HEK293 (cell line): ENCODE results near the gene ZMYM5.

Source experiments
- HOXD13 ChIP-seq: sonication (generic); formaldehyde crosslinking; IDR thresholded peaks from 2 replicates; pipeline ENCODE4 v1.8.0; 2022; ENCODE audit warnings: missing genetic modification reagents, borderline replicate concordance
- KLF7 ChIP-seq: fragments of 450-650 bp; formaldehyde crosslinking; IDR thresholded peaks from 2 replicates; pipeline ENCODE4 v1.5.1; 2016; ENCODE audit warnings: missing biosample characterization, missing genetic modification characterization, borderline replicate concordance
- KLF8 ChIP-seq: fragments of 450-650 bp; formaldehyde crosslinking; IDR thresholded peaks from 2 replicates; pipeline ENCODE4 v1.5.1; 2016; ENCODE audit warnings: missing biosample characterization, missing genetic modification characterization
- OSR2 ChIP-seq: fragments of 450-650 bp; formaldehyde crosslinking; IDR thresholded peaks from 2 replicates; pipeline ENCODE4 v1.5.1; 2016; ENCODE audit warnings: missing biosample characterization, missing genetic modification characterization
- SP2 ChIP-seq: fragments of 450-650 bp; formaldehyde crosslinking; IDR thresholded peaks from 2 replicates; pipeline ENCODE4 v1.5.1; 2016; ENCODE audit warnings: missing biosample characterization, missing genetic modification characterization
- SP7 ChIP-seq: fragments of 450-650 bp; formaldehyde crosslinking; IDR thresholded peaks from 2 replicates; pipeline ENCODE4 v1.5.1; 2016; ENCODE audit warnings: missing biosample characterization, missing genetic modification characterization
- WT1 ChIP-seq: fragments of 450-650 bp; formaldehyde crosslinking; IDR thresholded peaks from 2 replicates; pipeline ENCODE4 v1.5.1; 2016; ENCODE audit warnings: missing biosample characterization, missing genetic modification characterization
- ZBTB8A ChIP-seq: fragments of 450-650 bp; formaldehyde crosslinking; IDR thresholded peaks from 2 replicates; pipeline ENCODE4 v1.5.1; 2016; ENCODE audit warnings: missing biosample characterization, missing genetic modification characterization
- ZFP69B ChIP-seq: fragments of 450-650 bp; formaldehyde crosslinking; IDR thresholded peaks from 2 replicates; pipeline ENCODE4 v1.5.1; 2016; ENCODE audit warnings: missing biosample characterization, missing genetic modification characterization
- ZIC2 ChIP-seq: fragments of 450-650 bp; formaldehyde crosslinking; IDR thresholded peaks from 2 replicates; pipeline ENCODE4 v1.5.1; 2016; ENCODE audit warnings: missing biosample characterization, missing genetic modification characterization
- ZNF133 ChIP-seq: fragments of 450-650 bp; formaldehyde crosslinking; IDR thresholded peaks from 2 replicates; pipeline ENCODE4 v1.5.1; 2016; ENCODE audit warnings: missing biosample characterization, missing genetic modification characterization
- ZNF146 ChIP-seq: fragments of 450-650 bp; formaldehyde crosslinking; IDR thresholded peaks from 2 replicates; pipeline ENCODE4 v1.5.1; 2016; ENCODE audit warnings: missing biosample characterization, missing genetic modification characterization
- ZNF155 ChIP-seq: fragments of 450-650 bp; formaldehyde crosslinking; IDR thresholded peaks from 2 replicates; pipeline ENCODE4 v1.5.1; 2016; ENCODE audit warnings: missing biosample characterization, missing genetic modification characterization
- ZNF341 ChIP-seq: fragments of 450-650 bp; formaldehyde crosslinking; IDR thresholded peaks from 2 replicates; pipeline ENCODE4; 2016; ENCODE audit warnings: low read depth, missing biosample characterization, missing genetic modification characterization
- ZNF426 ChIP-seq: fragments of 450-650 bp; formaldehyde crosslinking; IDR thresholded peaks from 2 replicates; pipeline ENCODE4 v1.5.1; 2017; ENCODE audit warnings: missing biosample characterization, missing genetic modification characterization, mild to moderate bottlenecking, inconsistent platforms, moderate library complexity
- ZNF76 ChIP-seq: fragments of 450-650 bp; formaldehyde crosslinking; IDR thresholded peaks from 2 replicates; pipeline ENCODE4; 2016; ENCODE audit warnings: low read depth, missing biosample characterization, missing genetic modification characterization, borderline replicate concordance
- ZNF792 ChIP-seq: fragments of 450-650 bp; formaldehyde crosslinking; IDR thresholded peaks from 2 replicates; pipeline ENCODE4 v1.5.1; 2016; ENCODE audit warnings: missing biosample characterization, missing genetic modification characterization
- TF ChIP-seq, protein P1 (sequence below): fragments of 450-650 bp; formaldehyde crosslinking; IDR thresholded peaks from 2 replicates; pipeline ENCODE4 v1.5.1; 2016; ENCODE audit warnings: missing biosample characterization, missing genetic modification characterization, borderline replicate concordance
- TF ChIP-seq, protein P2 (sequence below): fragments of 450-650 bp; formaldehyde crosslinking; IDR thresholded peaks from 2 replicates; pipeline ENCODE4 v1.5.0; 2017; ENCODE audit warnings: missing biosample characterization, missing genetic modification characterization, borderline replicate concordance
- TF ChIP-seq, protein P3 (sequence below): fragments of 450-650 bp; formaldehyde crosslinking; IDR thresholded peaks from 2 replicates; pipeline ENCODE4 v1.5.1; 2016; ENCODE audit warnings: missing biosample characterization, missing genetic modification characterization
- TF ChIP-seq, protein P4 (sequence below): IDR thresholded peaks from 2 replicates; pipeline ENCODE4 v1.6.1; 2011; ENCODE audit warnings: mild to moderate bottlenecking, low read depth, low read length, borderline replicate concordance
- TF ChIP-seq, protein P5 (sequence below): fragments of 450-650 bp; formaldehyde crosslinking; IDR thresholded peaks from 2 replicates; pipeline ENCODE4 v1.5.1; 2016; ENCODE audit warnings: missing biosample characterization, missing genetic modification characterization
- TF ChIP-seq, protein P6 (sequence below): fragments of 450-650 bp; formaldehyde crosslinking; IDR thresholded peaks from 2 replicates; pipeline ENCODE4 v1.5.1; 2017; ENCODE audit warnings: missing biosample characterization, missing genetic modification characterization
- TF ChIP-seq, protein P7 (sequence below): fragments of 450-650 bp; formaldehyde crosslinking; IDR thresholded peaks from 2 replicates; pipeline ENCODE4 v1.5.1; 2016; ENCODE audit warnings: missing biosample characterization, missing genetic modification characterization

Gene ZMYM5

DNA sequence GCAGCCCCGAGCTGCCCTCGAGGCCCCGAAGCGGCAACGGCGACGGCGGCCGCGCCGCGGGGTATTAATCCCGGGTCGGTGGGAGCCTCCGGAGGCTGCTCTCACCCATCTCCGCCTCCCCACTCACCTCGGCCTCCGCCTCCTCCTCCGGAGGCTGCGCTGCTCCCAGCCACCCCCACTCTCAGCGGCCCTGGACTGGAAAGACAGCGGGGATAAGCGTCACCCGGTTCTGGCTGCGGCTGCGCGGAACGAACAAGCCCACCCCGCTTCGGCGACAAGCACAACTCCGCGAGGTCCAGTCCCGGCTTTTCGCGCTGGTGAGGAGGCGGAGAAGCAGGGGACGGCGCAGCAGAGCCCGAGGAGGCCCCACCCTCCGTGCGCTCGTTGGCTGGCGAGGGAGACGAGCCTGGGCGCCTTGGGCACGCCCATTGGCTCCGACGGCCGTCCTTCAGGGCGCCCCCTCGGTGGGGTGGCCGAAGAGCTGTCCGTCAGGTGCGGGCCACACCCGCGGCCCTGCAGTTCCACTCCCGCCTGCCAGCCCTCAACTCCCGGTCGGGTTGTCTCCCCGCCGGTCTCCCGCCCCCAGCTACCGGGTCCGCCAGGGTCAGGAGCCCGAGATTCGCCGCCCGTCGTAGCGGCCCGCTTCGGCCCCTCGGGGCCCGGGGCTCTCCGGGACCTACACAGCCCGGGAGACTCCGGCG, at the start of gene ZMYM5 (continued):
- TF ChIP-seq, protein P1, sequence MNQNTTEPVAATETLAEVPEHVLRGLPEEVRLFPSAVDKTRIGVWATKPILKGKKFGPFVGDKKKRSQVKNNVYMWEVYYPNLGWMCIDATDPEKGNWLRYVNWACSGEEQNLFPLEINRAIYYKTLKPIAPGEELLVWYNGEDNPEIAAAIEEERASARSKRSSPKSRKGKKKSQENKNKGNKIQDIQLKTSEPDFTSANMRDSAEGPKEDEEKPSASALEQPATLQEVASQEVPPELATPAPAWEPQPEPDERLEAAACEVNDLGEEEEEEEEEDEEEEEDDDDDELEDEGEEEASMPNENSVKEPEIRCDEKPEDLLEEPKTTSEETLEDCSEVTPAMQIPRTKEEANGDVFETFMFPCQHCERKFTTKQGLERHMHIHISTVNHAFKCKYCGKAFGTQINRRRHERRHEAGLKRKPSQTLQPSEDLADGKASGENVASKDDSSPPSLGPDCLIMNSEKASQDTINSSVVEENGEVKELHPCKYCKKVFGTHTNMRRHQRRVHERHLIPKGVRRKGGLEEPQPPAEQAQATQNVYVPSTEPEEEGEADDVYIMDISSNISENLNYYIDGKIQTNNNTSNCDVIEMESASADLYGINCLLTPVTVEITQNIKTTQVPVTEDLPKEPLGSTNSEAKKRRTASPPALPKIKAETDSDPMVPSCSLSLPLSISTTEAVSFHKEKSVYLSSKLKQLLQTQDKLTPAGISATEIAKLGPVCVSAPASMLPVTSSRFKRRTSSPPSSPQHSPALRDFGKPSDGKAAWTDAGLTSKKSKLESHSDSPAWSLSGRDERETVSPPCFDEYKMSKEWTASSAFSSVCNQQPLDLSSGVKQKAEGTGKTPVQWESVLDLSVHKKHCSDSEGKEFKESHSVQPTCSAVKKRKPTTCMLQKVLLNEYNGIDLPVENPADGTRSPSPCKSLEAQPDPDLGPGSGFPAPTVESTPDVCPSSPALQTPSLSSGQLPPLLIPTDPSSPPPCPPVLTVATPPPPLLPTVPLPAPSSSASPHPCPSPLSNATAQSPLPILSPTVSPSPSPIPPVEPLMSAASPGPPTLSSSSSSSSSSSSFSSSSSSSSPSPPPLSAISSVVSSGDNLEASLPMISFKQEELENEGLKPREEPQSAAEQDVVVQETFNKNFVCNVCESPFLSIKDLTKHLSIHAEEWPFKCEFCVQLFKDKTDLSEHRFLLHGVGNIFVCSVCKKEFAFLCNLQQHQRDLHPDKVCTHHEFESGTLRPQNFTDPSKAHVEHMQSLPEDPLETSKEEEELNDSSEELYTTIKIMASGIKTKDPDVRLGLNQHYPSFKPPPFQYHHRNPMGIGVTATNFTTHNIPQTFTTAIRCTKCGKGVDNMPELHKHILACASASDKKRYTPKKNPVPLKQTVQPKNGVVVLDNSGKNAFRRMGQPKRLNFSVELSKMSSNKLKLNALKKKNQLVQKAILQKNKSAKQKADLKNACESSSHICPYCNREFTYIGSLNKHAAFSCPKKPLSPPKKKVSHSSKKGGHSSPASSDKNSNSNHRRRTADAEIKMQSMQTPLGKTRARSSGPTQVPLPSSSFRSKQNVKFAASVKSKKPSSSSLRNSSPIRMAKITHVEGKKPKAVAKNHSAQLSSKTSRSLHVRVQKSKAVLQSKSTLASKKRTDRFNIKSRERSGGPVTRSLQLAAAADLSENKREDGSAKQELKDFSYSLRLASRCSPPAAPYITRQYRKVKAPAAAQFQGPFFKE (tag by site-specific recombination), result no peak
- TF ChIP-seq ZNF133 (no peak), KLF7 (tag by site-specific recombination) (no peak), ZNF426 (no peak), ZNF341 (tag by site-specific recombination) (peak; percentile 84), SP2 (tag by site-specific recombination) (peak; percentile 93), ZNF155 (tag by site-specific recombination) (no peak), OSR2 (tag by site-specific recombination) (peak; percentile 45; the same call in 1 of the 2 replicates), ZNF146 (tag by site-specific recombination) (no peak), ZIC2 (no peak), SP7 (peak; percentile 52), ZBTB8A (peak; percentile 91), HOXD13 (CRISPR knock-in tag) (no peak), ZNF76 (tag by site-specific recombination) (peak; percentile 47), ZNF792 (tag by site-specific recombination) (no peak), ZFP69B (tag by site-specific recombination) (peak; percentile 32; the same call in 1 of the 2 replicates), KLF8 (peak; percentile 28; the same call in 1 of the 2 replicates), WT1 (tag by site-specific recombination) (0 out of 2 replicates have a peak, but pooled peaks have one; percentile 8)
- TF ChIP-seq, protein P2, sequence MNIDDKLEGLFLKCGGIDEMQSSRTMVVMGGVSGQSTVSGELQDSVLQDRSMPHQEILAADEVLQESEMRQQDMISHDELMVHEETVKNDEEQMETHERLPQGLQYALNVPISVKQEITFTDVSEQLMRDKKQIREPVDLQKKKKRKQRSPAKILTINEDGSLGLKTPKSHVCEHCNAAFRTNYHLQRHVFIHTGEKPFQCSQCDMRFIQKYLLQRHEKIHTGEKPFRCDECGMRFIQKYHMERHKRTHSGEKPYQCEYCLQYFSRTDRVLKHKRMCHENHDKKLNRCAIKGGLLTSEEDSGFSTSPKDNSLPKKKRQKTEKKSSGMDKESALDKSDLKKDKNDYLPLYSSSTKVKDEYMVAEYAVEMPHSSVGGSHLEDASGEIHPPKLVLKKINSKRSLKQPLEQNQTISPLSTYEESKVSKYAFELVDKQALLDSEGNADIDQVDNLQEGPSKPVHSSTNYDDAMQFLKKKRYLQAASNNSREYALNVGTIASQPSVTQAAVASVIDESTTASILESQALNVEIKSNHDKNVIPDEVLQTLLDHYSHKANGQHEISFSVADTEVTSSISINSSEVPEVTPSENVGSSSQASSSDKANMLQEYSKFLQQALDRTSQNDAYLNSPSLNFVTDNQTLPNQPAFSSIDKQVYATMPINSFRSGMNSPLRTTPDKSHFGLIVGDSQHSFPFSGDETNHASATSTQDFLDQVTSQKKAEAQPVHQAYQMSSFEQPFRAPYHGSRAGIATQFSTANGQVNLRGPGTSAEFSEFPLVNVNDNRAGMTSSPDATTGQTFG (tag by site-specific recombination), result no peak
- TF ChIP-seq, protein P3, sequence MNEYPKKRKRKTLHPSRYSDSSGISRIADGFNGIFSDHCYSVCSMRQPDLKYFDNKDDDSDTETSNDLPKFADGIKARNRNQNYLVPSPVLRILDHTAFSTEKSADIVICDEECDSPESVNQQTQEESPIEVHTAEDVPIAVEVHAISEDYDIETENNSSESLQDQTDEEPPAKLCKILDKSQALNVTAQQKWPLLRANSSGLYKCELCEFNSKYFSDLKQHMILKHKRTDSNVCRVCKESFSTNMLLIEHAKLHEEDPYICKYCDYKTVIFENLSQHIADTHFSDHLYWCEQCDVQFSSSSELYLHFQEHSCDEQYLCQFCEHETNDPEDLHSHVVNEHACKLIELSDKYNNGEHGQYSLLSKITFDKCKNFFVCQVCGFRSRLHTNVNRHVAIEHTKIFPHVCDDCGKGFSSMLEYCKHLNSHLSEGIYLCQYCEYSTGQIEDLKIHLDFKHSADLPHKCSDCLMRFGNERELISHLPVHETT (tag by site-specific recombination), result no peak
- TF ChIP-seq, protein P4, sequence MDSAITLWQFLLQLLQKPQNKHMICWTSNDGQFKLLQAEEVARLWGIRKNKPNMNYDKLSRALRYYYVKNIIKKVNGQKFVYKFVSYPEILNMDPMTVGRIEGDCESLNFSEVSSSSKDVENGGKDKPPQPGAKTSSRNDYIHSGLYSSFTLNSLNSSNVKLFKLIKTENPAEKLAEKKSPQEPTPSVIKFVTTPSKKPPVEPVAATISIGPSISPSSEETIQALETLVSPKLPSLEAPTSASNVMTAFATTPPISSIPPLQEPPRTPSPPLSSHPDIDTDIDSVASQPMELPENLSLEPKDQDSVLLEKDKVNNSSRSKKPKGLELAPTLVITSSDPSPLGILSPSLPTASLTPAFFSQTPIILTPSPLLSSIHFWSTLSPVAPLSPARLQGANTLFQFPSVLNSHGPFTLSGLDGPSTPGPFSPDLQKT, result no peak
- TF ChIP-seq, protein P5, sequence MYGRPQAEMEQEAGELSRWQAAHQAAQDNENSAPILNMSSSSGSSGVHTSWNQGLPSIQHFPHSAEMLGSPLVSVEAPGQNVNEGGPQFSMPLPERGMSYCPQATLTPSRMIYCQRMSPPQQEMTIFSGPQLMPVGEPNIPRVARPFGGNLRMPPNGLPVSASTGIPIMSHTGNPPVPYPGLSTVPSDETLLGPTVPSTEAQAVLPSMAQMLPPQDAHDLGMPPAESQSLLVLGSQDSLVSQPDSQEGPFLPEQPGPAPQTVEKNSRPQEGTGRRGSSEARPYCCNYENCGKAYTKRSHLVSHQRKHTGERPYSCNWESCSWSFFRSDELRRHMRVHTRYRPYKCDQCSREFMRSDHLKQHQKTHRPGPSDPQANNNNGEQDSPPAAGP (tag by site-specific recombination), result 0 out of 2 replicates have a peak, but pooled peaks have one; percentile 27
- TF ChIP-seq, protein P6, sequence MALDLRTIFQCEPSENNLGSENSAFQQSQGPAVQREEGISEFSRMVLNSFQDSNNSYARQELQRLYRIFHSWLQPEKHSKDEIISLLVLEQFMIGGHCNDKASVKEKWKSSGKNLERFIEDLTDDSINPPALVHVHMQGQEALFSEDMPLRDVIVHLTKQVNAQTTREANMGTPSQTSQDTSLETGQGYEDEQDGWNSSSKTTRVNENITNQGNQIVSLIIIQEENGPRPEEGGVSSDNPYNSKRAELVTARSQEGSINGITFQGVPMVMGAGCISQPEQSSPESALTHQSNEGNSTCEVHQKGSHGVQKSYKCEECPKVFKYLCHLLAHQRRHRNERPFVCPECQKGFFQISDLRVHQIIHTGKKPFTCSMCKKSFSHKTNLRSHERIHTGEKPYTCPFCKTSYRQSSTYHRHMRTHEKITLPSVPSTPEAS, result no peak
- TF ChIP-seq, protein P7, sequence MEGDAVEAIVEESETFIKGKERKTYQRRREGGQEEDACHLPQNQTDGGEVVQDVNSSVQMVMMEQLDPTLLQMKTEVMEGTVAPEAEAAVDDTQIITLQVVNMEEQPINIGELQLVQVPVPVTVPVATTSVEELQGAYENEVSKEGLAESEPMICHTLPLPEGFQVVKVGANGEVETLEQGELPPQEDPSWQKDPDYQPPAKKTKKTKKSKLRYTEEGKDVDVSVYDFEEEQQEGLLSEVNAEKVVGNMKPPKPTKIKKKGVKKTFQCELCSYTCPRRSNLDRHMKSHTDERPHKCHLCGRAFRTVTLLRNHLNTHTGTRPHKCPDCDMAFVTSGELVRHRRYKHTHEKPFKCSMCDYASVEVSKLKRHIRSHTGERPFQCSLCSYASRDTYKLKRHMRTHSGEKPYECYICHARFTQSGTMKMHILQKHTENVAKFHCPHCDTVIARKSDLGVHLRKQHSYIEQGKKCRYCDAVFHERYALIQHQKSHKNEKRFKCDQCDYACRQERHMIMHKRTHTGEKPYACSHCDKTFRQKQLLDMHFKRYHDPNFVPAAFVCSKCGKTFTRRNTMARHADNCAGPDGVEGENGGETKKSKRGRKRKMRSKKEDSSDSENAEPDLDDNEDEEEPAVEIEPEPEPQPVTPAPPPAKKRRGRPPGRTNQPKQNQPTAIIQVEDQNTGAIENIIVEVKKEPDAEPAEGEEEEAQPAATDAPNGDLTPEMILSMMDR (tag by site-specific recombination), result no peak; the same call in 1 of the 2 replicates
